Cardiac septum (tissue), 1 donor: Measurements from ENCODE around the gene BTNL3. TPM values are rescaled to one million over a fixed set of nuclear protein-coding genes. Genes with fewer than 3 reads are reported as not detected.
"Not testable (repeated sequence)": the region's sequence is repeated elsewhere in the genome, so short reads cannot be mapped to it uniquely, and the experiment has no call there.

Experiments
- DNase-seq: peaks from one replicate; pipeline ENCODE4 v3.0.0-alpha.2; 2020; ENCODE audit warnings: low spot score
- intact Hi-C: fragments of 100-400 bp; cut with DNase I; formaldehyde crosslinking; loops from one replicate; pipeline ENCODE4 v1.14.0; 2022
- total RNA-seq: library from RNA; stranded (reverse); fragmentation: NEBNext Ultra II Directional; extraction: Animal tissue kit (Norgen Biotek cat#: 25700); gene quantifications from one replicate; pipeline ENCODE4 v1.2.1, GENCODE V29; 2021
- donor health status: DM: no; HTN: no; CAD: no.

Gene BTNL3
- total RNA-seq, 1 donor from 2014 or later = not detected

DNA sequence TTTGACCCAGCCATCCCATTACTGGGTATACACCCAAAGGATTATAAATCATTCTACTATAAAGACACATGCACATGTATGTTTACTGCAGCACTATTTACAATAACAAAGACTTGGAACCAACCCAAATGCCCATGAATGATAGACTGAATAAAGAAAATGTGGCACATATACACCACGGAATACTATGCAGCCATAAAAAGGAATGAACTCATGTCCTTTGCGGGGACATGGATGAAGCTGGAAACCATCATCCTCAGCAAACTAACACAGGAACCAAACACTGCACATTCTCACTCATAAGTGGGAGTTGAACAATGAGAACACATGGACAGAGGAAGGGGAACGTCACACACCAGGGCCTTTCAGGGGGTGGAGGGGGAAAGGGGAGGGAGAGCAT, 28.8 kb downstream of the BTNL3 start:
- DNase-seq, intact Hi-C loops: not testable (repeated sequence)

DNA sequence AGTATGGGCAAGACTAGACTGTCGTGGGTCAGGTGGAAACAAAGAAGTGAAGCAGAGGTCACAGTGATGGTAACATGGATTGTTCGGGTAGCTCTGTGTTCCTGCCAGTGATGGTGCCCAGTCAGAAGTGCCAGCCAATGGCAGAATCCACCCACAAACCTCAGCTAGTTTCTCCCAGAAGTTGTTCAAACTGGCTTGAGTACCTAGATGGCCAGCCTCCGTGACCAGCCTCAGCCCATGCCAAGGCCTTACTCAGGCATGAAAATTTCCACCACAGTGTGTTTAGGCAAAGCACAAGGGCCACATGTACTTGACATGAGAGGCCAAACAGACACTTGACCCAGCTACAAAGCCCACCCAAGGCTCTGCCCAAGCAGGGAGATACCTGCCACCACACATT, 32.0 kb downstream of the BTNL3 start:
- intact Hi-C loops = no loop called here
- no peak for DNase-seq

DNA sequence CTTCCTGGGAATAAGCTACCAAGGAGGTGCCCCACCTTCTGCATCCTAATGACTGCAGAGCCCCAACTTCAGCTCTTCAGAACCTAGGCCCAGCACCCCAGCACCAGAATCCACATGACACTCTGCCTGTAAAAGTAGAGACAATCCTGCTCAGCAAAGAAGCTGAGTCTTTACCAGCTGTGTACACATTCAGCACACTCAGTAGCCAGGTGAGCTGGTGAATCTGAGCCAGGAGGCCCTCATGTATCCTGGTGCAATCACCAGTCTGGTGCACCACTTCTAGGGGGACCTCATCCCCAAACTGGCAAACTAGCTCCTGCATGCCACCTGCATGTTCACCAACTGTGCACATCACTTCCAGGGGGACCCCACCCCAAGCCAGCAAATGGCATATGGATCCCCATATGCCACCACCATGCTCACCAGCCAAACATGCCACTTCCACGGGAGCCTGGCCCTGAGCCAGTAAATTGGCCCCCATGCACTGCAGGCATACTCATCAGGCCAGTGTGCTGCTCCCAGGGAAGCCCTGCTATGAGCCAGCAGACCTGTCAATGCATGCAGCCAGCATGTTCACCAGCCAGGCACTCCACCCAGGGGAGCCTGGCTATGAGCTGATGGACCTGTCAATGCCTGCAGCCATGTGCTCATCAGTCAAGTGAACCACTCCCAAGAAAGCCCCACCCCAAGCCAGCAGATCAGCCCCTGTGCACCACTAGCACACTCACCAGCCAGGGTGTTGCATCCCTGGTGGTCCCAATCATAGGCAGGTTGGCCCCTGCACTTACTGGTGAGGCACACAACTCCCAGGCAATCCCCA, 35.8 kb downstream of the BTNL3 start:
- DNase-seq = no peak
- intact Hi-C loops = no loop called here

DNA sequence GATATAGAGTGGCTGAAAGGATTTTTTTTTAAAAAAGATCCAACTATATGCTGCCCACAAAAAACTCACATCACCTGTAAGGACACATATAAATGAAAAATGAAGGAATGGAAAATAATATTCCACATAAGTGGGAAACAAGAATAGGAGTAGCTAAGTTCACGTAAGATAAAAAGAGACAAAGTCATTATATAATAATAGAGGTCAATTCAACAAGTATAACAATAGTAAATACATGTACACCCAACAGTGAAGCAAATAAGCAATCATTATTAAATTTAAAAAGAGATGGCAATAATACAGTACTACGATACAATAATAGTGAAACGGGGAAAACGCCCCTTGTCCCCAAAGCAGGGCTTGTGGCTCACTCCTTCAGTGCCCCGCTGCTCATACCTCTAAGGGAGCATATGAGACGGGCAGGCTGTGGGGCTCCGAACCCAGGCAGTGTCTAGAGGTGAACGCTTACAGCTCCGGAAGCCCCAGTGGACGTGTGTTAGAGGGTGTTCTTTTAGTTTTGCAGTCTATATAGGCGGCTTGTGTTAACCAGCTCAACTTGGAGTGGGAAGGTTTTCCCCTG, 38.9 kb downstream of the BTNL3 start:
- no peak for DNase-seq
- intact Hi-C loops = no loop called here

DNA sequence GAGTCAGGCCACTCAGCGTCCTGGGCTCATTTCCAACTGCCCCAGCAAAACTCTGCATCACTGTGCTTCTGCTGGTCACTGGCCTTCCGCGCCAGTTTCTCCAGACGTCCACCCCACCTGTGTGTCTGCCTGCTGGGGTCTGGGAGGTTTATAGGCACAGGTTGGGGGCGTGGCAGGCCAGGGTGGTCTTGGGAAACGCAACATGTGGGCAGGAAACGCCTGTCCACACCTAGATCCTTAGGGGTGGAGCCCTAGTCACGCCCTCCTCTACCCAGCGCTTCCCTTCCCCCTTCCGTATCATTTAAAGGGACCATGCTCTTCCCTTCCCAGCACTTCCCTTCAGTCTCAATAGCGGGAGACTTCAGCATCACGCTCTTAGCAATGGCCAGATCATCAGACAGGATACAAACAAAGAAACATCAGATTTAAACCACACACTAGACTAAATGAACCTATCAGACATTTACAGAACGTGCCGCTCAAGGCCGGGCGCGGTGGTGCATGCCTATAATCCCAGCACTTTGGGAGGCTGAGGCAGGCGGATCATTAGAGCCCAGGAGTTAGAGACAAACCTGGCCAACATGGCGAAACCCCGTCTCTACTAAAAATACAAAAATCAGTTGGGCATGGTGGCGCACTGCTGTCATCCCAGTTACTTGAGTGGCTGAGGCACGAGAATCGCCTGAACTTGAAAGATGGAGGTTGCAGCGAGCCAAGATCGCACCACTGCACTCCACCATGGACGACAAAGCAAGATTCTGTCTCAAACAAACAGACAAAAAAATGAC, 39.6 kb downstream of the BTNL3 start:
- no peak for DNase-seq
- intact Hi-C loops = no loop called here

DNA sequence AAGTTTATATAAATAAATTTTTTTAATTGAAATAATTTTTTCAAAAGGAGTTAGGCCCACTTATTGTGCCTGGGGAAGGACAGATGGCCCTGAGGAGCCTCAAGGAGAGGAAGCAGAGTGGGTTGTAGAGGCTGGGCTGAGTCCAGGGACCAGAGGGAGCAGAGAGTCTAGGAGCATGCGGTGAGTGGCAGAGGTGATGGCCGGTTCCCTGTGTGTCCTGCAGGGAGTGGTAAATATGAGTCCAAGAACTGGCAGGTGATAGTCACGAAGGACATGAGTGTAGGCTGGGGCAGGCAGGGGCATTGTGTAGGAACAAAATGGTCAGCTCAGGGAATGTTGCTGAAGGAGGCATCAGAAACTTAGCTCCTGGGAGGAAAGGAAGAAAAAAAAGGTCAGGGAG, 43.1 kb downstream of the BTNL3 start:
- intact Hi-C loops = no loop called here
- no peak for DNase-seq

DNA sequence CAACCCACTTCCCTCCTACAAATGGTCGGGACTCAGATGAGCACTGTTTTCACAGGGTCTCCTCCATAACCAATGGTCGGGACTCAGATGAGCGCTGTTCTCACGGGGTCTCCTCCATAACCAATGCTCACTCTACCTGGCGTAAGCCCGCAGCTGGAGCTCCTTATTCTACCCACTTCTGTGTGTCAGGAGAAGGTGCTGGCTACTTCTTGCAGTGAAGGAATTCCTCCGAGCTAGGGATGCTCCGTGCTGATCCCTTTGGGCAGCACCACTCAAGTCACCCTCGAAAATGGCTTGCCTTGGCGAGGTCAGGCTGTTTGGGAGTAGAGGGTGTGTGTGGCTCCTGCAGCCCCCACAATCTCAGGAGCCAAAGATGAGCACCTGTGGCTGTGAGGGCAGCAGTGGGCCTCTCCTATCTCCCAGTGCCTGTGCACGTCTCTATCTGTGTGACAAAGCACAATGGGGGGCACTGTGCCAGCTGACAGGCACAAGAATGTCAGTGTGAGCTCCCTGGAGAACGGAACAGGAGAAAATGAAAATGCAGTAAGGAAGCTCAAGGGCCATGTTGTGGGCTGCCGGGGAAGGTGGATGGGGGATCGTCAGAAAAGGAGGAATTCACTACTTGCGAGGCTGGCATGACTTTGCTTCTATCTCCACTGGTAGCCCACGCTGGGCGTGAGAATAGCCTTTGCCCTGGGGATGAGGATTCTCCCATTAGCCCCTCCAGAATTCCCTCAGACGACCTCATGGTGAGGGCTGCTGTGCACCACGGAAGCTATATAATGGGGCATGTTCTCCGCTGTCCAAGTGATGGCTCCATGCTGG, 47.6 kb downstream of the BTNL3 start:
- intact Hi-C loops = no loop called here
- no peak for DNase-seq

DNA sequence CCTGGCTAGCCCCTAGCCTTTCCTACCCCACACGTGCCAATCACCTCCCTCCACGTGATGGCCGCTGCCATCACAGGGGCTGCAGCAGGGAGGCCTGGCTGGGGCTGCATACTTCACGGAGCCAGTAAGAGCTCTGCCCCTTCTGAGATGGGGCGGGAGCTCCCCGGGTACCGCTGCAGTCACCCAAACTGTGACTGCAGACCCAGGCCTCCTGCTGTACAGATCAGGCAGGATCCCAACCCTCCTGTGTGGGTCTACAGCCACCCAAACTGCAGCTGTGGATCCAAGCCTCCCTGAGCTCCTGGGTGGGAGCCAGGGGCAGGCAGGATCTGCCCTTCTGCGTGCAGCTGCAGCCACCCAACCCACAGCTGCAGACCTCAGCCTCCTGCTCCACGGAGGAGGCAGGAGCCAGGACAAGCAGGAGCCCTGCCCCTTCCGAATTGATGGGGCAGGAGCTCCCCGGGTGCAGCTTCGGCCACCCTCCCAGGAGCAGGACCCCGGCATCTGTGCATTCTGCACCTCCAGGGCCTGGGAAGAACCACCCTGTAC, 48.2 kb downstream of the BTNL3 start:
- intact Hi-C loops = no loop called here
- no peak for DNase-seq

DNA sequence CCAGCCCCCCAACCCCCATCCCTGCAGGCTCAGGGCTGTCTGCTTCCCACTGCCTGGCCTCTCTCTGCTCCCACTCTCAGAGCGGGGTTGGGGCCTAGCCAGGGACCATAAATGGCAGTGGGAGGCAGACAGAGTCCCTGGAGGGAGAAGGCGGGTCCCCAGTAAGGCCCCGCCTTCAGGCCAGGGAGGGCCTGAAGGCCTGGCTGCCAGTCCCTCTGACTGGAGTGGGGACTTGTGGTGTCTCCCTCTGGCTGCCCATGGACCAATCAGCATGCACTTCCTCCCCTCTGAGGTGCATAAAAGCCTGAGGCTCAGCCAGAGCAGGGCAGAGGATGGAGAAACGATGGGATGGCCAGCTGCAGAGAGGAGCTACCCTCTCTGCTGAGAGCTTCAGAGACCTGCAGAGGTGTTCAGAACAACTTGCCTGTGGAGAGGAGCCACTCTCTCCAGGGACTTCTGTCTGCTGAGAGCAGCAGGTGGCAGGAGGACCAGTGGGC, 48.8 kb downstream of the BTNL3 start:
- DNase-seq = no peak
- intact Hi-C loops = no loop called here

DNA sequence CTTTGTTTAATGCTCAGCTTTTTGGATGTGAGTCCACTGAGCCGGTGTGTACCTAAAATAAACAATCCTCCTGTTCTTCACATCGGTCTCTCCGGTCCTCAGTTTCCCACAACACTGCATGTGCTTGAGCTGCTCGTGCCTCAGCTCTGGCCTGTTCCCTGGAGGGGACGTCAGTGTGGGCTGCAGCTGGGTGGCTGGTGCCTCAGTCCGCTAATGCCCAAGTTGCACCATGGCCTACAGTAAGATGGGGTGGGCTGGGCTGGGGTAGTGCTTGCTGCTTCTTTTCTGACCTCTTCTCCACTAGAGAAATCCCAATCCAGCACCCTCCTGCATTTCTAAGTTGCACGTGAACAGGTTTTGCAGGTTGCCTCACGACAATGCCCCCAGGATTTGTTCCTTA, 50.8 kb downstream of the BTNL3 start:
- intact Hi-C loops = no loop called here
- no peak for DNase-seq

DNA sequence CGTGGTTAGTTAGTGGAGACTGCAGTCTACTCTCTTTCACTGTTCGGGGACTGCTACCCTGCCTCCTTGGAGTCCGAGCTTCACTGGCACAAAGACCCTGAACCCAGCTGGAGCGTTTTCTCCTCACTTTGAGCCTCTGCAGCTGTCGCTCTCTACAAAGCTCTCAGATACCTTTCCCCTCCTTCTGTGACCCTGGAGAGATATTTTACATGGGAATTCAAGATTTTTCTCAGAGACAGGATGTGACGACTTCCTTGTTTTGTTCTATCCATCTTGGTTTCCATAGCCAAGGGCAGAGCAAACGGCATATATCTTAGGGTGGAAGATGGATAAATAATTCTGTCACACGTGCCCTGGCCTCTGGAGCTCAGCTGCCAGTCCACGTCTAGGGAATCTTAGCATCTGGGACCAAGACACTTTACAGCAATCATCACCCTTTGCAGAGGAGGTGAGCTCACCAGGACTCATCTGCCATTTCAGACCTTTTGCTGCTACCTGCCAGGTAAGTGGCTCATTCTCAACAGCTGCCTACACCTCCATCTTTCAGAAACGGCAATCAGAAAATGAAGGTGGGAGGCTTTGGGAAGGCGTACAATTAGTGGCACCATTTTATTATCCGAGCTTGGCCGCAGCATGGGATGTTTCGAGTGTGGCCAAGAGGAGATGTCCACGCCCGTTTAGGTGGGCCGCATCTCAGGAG, 51.4 kb downstream of the BTNL3 start, which contains the start of gene BTNL9:
Gene BTNL9 (plus strand): TSS at position 336 of the 700 bp plus-strand sequence. CDS start 5,224 bp downstream, outside the sequence.
- DNase-seq = no peak
- intact Hi-C loops = loop anchor here (5.0 kb wide), 1 partner anchor 173 kb away; no protein-coding TSS in a partner anchor

DNA sequence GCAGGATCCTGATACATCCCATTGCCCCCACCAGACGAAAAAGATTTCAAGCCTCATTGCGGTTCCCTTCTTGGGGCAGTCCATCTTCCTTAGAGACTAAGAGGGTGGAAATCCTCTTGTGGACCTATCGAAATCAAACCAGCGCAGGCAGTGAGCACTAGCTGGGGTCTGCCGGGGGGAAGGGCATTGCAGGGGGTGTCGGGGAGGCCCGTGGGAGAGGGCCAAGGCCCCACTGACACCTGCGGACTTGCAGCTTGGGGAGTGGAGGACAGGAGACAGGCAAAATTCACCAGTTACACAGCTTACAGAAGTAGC, 51.9 kb downstream of the BTNL3 start:
- intact Hi-C loops = loop anchor here (5.0 kb wide), 1 partner anchor 173 kb away; no protein-coding TSS in a partner anchor
- no peak for DNase-seq

DNA sequence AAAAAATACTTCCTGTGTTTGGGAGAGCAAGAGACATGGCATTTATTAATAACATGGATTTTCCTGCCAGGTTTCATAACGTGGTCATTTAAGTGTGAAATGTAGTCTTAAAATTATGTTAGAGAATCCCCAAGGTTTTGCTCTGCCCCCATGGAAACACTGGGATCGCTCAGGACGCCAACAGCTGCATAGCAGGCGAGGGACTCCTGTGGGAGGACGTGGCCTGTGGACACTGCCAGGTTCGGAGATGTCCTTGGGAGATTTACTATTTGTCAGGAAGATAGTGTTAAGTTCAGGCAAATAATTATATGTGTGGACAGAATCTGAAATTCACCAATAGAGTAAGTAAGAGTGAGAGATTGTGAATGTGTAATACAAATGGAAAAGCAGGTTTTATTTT, 52.4 kb downstream of the BTNL3 start:
- intact Hi-C loops = loop anchor here (5.0 kb wide), 1 partner anchor 174 kb away; no protein-coding TSS in a partner anchor
- DNase-seq = no peak

DNA sequence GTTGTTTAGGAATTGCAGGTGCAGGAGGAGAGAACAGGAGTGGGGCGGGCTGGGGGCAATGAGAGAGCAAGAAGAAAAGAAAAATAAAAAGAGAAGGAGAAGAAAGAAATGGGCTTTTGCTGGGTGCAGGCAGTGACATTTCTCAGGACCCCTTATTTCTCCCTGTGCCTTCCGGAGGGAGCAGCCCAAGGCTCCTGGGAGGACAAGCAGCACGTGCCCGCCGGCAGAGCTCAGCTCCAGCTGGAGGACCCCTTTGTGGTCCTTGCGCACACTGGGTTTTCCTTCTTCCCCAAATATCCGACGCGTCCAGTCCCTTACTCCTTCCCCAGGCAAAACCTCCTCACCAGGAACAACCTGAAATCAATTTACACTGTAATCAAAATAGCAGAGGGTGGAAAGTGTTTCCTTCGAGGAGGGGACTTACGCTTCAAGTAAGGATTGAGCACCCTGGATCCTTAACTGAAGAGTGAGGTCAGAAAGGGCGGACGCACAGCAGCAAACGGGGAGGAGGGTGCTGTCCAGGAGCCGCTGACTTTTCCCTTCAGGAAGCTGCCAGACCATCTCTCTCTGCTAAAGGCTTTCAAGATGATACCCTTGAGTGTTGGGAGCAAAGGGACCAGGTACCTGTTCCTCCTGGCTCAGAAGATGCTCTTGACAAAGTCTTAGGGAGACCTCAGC, 53.5 kb downstream of the BTNL3 start:
- intact Hi-C loops = loop anchor here (5.0 kb wide), 1 partner anchor 175 kb away; no protein-coding TSS in a partner anchor
- no peak for DNase-seq

DNA sequence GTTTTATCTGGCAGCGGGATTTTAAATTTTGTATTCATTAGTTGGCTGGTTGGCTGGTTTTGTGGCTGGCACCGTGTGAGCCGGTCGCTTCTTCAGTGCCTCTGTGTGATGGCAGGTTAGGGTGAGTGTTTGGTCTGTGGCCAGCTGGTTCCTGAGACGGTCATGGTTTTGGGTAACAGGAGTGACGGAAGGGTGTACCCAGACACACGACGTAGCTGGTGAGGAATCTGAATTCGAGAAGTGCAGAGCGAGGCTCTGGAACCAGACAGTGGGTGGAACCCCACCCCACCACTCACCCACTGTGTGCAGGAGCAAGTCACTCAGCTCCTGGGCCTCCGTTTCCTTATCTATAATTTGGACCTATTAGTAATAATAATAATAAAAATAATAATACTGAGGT, 54.1 kb downstream of the BTNL3 start:
- intact Hi-C loops = loop anchor here (5.0 kb wide), 1 partner anchor 175 kb away; no protein-coding TSS in a partner anchor
- DNase-seq = no peak

DNA sequence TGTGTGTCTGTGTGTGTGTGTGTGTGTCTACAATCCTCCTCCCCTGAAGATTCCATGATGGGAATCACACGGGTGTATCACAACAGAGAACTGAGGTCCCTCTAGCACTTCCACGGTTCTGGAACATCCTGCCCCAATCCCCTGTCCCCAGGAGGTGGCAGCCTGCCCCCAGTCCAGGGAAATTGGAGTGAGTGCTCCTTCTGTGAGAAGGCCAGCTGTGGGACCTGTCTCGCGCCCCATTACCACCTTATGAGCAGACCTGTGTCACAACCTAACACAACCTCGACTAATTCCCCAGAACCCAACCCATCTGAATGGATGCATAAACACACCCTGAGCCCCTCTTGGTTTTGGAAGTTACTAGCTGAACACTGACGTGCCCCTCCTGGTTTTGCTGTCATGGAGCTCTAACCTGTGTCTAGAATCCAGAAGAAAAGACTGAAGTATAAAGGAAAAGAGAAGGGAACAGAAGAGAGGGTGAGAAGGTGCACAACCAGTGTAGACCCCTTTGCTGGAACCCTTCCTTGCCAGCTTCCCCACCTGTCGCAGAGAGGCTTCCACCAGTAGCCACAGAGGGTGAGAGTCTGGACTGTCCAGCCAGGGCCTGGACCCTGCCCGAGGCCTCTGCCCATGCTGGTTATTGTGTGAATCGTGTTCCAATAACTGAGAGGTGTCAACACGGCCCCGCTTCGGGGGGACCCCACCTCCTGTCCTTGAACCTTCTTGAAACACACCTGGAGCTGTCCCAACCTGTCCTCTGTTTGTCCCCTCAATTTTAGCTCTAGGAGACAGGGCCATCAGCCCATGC, 54.8 kb downstream of the BTNL3 start:
- intact Hi-C loops = loop anchor here (5.0 kb wide), 1 partner anchor 176 kb away; no protein-coding TSS in a partner anchor
- no peak for DNase-seq

DNA sequence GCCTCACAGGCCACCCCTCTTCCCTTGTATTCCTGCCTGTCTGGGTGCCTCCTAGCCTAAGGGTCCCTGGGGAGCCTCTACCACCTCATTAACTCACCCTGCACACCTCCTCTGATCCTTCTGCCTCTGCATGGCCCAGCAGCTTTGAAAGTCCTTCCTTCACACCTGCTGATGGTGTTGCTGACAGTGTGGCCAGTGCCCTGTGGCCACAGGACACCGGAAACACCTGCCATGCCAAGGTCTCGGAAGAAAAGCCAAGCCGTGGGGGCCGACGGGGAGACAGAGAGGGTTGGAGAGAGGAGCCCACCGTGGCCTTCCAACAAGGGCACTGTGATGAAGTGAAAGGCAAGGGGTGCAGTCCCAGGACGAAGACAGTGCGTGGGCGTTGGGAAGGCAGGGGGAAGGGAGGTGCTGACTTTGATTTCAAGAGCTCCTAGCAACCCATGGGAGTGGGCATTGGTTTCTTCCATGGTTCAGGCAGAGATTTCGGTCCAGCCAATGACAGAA, 55.5 kb downstream of the BTNL3 start:
- intact Hi-C loops = loop anchor here (5.0 kb wide), 1 partner anchor 177 kb away; no protein-coding TSS in a partner anchor
- no peak for DNase-seq
